ENCODE data around the gene IAH1. TPM values are rescaled to one million over a fixed set of nuclear protein-coding genes. Genes with fewer than 3 reads are reported as not detected.

Gene IAH1
- total RNA-seq, 2 donors from 2014 or later: 37.7 to 53.9 TPM

GRCh38 chr2:9473308-9473984 lies 905 bp upstream of the IAH1 start:
- Histone ChIP-seq H3K27me3 (no peaks in the 10 kb centered on the region), H3K36me3 (no peaks in the 10 kb centered on the region), H3K4me1 (peaks cover 8% of the 10 kb centered on the region), H3K9ac (ENCODE audit: low read depth in 2 of 2, low read length in 2 of 2) (peak overlapping the region in 1 of 2 donors; percentile 85), H3K27ac (no peak overlapping the region), H3K4me3 (peak overlapping the region; percentile 91), H3K9me3 (no peaks in the 10 kb centered on the region)
- intact Hi-C loops (cut with DNase I): no loop called here
- peak; percentile 59 for DNase-seq
- no peak for TF ChIP-seq CTCF (IDR thresholded peaks at IDR 0.05)

GRCh38 chr2:9473985-9474360 lies 378 bp upstream of the IAH1 start:
- Histone ChIP-seq H3K27me3 (no peaks in the 10 kb centered on the region), H3K4me3 (peak overlapping the region; percentile 91), H3K4me1 (peaks cover 8% of the 10 kb centered on the region), H3K9me3 (no peaks in the 10 kb centered on the region), H3K27ac (peak overlapping the region; percentile 84), H3K9ac (ENCODE audit: low read depth in 2 of 2, low read length in 2 of 2) (peak overlapping the region; percentile 85 to 92), H3K36me3 (no peaks in the 10 kb centered on the region)
- intact Hi-C loops (cut with DNase I): no loop called here
- TF ChIP-seq CTCF (IDR thresholded peaks at IDR 0.05): no peak
- peak; percentile 67 for DNase-seq

GRCh38 chr2:9477914-9478313 lies 3.6 kb downstream of the IAH1 start:
- H3K36me3 ChIP-seq: no peaks in the 10 kb centered on the region
- H3K4me1 ChIP-seq: peaks cover 8% of the 10 kb centered on the region
- no peak overlapping the region for H3K27ac ChIP-seq
- TF ChIP-seq CTCF (IDR thresholded peaks at IDR 0.05): no peak
- H3K9ac ChIP-seq (ENCODE audit: low read depth in 2 of 2, low read length in 2 of 2): no peak overlapping the region
- intact Hi-C loops (cut with DNase I): no loop called here
- no peak overlapping the region for H3K4me3 ChIP-seq
- DNase-seq: no peak
- H3K27me3 ChIP-seq: no peaks in the 10 kb centered on the region
- no peaks in the 10 kb centered on the region for H3K9me3 ChIP-seq

- no peaks in the 10 kb centered on the region for H3K9me3 ChIP-seq
- no peak for TF ChIP-seq CTCF (IDR thresholded peaks at IDR 0.05)
- H3K4me3 ChIP-seq: no peak overlapping the region
- no peaks in the 10 kb centered on the region for H3K36me3 ChIP-seq
- no peaks in the 10 kb centered on the region for H3K27me3 ChIP-seq
- intact Hi-C loops (cut with DNase I): no loop called here
- DNase-seq: no peak
- H3K9ac ChIP-seq (ENCODE audit: low read depth in 2 of 2, low read length in 2 of 2): no peak overlapping the region
- H3K4me1 ChIP-seq: peaks cover 8% of the 10 kb centered on the region
- H3K27ac ChIP-seq: no peak overlapping the region
These were observed 4.2 kb downstream of the IAH1 start for GRCh38 chr2:9478526-9478925.

- TF ChIP-seq CTCF (IDR thresholded peaks at IDR 0.05): no peak
- H3K36me3 ChIP-seq: no peaks in the 10 kb centered on the region
- no peak overlapping the region for H3K9ac ChIP-seq (ENCODE audit: low read depth in 2 of 2, low read length in 2 of 2)
- H3K4me1 ChIP-seq: peaks cover 8% of the 10 kb centered on the region
- H3K27me3 ChIP-seq: no peaks in the 10 kb centered on the region
- H3K9me3 ChIP-seq: no peaks in the 10 kb centered on the region
- intact Hi-C loops (cut with DNase I): no loop called here
- no peak overlapping the region for H3K4me3 ChIP-seq
- DNase-seq: no peak
- H3K27ac ChIP-seq: no peak overlapping the region
These were observed 5.8 kb downstream of the IAH1 start for GRCh38 chr2:9480157-9480556.

All from colonic mucosa (tissue), 4 donors.